Neural progenitor cell (in vitro differentiated cells): ENCODE data around the gene PTGR2. TPM values are rescaled to one million over a fixed set of nuclear protein-coding genes. Genes with fewer than 3 reads are reported as not detected.
A peak's percentile ranks its signal among the peaks of the same experiment; 100 is the strongest.

Experiments used
- DNase-seq: peaks from one replicate; pipeline ENCODE4 v3.0.0-alpha.2; 2016; ENCODE audit warnings: low spot score
- H2AFZ ChIP-seq: fragments of 200-600 bp; sonication (generic); replicated peaks from 2 replicates; pipeline ENCODE4 v1.6.1; 2016; ENCODE audit warnings: antibody characterized with exemption
- H3F3A ChIP-seq: fragments of 200-600 bp; sonication (generic); 2 replicates; pipeline ENCODE4 v1.6.1; 2016; ENCODE audit warnings: antibody characterized with exemption, low read depth
- H3K27ac ChIP-seq: fragments of 200-600 bp; sonication (generic); 2 replicates; pipeline ENCODE4 v1.5.1; 2016; ENCODE audit warnings: mild to moderate bottlenecking
- H3K27me3 ChIP-seq: fragments of 200-600 bp; sonication (generic); 2 replicates; pipeline ENCODE4 v1.6.1; 2016; ENCODE audit warnings: mild to moderate bottlenecking, moderate library complexity
- H3K36me3 ChIP-seq: fragments of 200-600 bp; sonication (generic); 2 replicates; pipeline ENCODE4 v1.5.1; 2016
- H3K4me1 ChIP-seq: fragments of 200-600 bp; sonication (generic); 2 replicates; pipeline ENCODE4 v1.6.1; 2016; ENCODE audit warnings: mixed run types
- H3K4me2 ChIP-seq: fragments of 200-600 bp; sonication (generic); 2 replicates; pipeline ENCODE4 v1.6.1; 2016
- H3K4me3 ChIP-seq: fragments of 200-600 bp; sonication (generic); 2 replicates; pipeline ENCODE4 v1.5.1; 2016
- H3K79me2 ChIP-seq: fragments of 200-600 bp; sonication (generic); 2 replicates; pipeline ENCODE4 v1.6.1; 2016; ENCODE audit warnings: low read depth
- H3K9ac ChIP-seq: fragments of 200-600 bp; sonication (generic); 2 replicates; pipeline ENCODE4 v1.6.1; 2016
- H3K9me3 ChIP-seq: fragments of 200-600 bp; sonication (generic); 2 replicates; pipeline ENCODE4 v1.5.1; 2016; ENCODE audit warnings: low read depth
- H4K20me1 ChIP-seq: fragments of 200-600 bp; sonication (generic); 2 replicates; pipeline ENCODE4 v1.6.1; 2016; ENCODE audit warnings: low read depth
- H3K27ac Mint-ChIP-seq: 3 replicates; pipeline ENCODE4 v1.8.0; 2021; ENCODE audit warnings: mixed read lengths
- H3K27me3 Mint-ChIP-seq: 2 replicates; pipeline ENCODE4 v1.8.0; 2022; ENCODE audit warnings: low read depth, mild to moderate bottlenecking, inconsistent platforms, moderate library complexity, mixed read lengths; ENCODE audit not compliant: insufficient read depth
- H3K36me3 Mint-ChIP-seq: 3 replicates; pipeline ENCODE4 v1.8.0; 2021; ENCODE audit warnings: mixed read lengths
- H3K4me1 Mint-ChIP-seq: 3 replicates; pipeline ENCODE4 v1.8.0; 2021; ENCODE audit warnings: mixed read lengths
- H3K4me3 Mint-ChIP-seq: 3 replicates; pipeline ENCODE4 v1.8.0; 2021; ENCODE audit warnings: mild to moderate bottlenecking, moderate library complexity, mixed read lengths
- H3K9me3 Mint-ChIP-seq: 3 replicates; pipeline ENCODE4 v1.8.0; 2020; ENCODE audit warnings: mixed read lengths
- EZH2 ChIP-seq: fragments of 200-600 bp; sonication (generic); IDR thresholded peaks from 2 replicates; pipeline ENCODE4 v1.6.1; 2017; ENCODE audit warnings: antibody characterized with exemption, mild to moderate bottlenecking, moderate library complexity
- EZH2phosphoT487 ChIP-seq: fragments of 200-600 bp; sonication (generic); IDR thresholded peaks from 2 replicates; pipeline ENCODE4 v1.6.1; 2017; ENCODE audit warnings: antibody characterized with exemption
- total RNA-seq: library from RNA; depleted of rRNA; stranded (reverse); fragments of >200 nt; gene quantifications from 2 replicates; pipeline ENCODE4 v1.2.3, GENCODE V29; 2015; ENCODE audit warnings: low replicate concordance
- TF ChIP-seq, protein P1 (sequence below): fragments of 200-600 bp; sonication (generic); IDR thresholded peaks from 2 replicates; pipeline ENCODE4 v1.5.1; 2017; ENCODE audit warnings: antibody characterized with exemption, mild to moderate bottlenecking

Gene PTGR2
- total RNA-seq, 1 donor from 2014 or later = 87.2 TPM

DNA sequence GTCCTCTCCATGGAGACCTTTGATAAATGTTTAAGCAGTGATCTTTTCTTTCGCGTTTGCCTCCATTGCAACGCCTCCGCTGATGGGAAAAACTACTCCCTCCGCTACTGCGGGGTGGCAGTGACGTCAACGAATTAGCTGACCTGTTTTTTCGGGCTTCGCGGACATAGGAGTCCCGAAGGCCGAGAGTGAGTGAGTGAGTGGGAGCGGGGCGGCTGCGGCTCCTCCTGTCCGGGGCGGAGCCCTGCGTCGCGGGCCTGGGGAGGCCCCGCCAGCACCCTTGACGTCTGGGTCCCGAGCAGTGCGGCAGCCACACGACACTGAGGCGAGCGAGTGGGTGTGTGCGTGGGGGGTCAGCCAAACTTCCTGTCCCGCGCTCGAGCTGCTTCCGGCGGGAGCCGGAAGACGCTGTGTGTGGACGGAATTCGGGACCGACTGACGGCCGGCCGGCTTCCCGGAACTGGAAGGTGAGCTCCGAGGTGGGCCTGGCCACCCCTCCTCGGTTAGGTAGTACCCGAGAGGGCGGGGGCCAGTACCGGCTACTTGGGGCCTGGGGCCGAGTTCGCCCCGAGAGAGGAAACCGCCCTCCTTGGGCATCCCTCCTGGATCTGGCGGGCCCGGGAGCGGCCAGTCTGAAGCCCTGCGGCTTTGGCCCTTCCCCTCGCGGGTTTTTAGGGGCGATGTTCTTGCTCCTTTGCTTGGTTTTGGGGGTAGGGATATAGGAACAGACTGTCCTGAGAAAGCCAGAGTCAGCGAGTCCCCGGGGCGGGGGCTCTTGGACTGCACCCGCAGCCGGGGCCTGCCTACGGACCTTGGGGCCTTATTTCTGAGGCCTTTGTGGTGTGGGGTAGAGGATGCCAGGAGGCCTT is 35.1 kb downstream of the PTGR2 start, which contains the start of gene ZNF410:
TSS of gene ZNF410 (plus strand) at position 411 of the 869 bp plus-strand sequence. CDS start 5,317 bp downstream, outside the sequence.
- Mint-ChIP-seq H3K9me3 (no peaks in the 10 kb centered on the region), H3K4me1 (peaks cover 35% of the 10 kb centered on the region), H3K36me3 (peaks cover 7% of the 10 kb centered on the region), H3K27ac (peak within 1 kb of the TSS; percentile 97), H3K4me3 (peak within 1 kb of the TSS; percentile 95), H3K27me3 (peaks cover 2% of the 10 kb centered on the region)
- H3K79me2 ChIP-seq = peaks cover 65% of the 10 kb centered on the region
- peak within 1 kb of the TSS; percentile 94 for H3K4me2 ChIP-seq
- no peaks in the 10 kb centered on the region for H3K36me3 ChIP-seq
- H3K27ac ChIP-seq = peak within 1 kb of the TSS; percentile 89
- peak within 1 kb of the TSS; percentile 82 for H3K4me3 ChIP-seq
- peak within 1 kb of the TSS; percentile 76 for H3K9ac ChIP-seq
- peak within 1 kb of the TSS; percentile 89 for H2AFZ ChIP-seq
- peaks cover 29% of the 10 kb centered on the region for H3F3A ChIP-seq
- no peaks in the 10 kb centered on the region for H3K27me3 ChIP-seq
- peak; percentile 56 for TF ChIP-seq EZH2phosphoT487
- TF ChIP-seq, protein P1, sequence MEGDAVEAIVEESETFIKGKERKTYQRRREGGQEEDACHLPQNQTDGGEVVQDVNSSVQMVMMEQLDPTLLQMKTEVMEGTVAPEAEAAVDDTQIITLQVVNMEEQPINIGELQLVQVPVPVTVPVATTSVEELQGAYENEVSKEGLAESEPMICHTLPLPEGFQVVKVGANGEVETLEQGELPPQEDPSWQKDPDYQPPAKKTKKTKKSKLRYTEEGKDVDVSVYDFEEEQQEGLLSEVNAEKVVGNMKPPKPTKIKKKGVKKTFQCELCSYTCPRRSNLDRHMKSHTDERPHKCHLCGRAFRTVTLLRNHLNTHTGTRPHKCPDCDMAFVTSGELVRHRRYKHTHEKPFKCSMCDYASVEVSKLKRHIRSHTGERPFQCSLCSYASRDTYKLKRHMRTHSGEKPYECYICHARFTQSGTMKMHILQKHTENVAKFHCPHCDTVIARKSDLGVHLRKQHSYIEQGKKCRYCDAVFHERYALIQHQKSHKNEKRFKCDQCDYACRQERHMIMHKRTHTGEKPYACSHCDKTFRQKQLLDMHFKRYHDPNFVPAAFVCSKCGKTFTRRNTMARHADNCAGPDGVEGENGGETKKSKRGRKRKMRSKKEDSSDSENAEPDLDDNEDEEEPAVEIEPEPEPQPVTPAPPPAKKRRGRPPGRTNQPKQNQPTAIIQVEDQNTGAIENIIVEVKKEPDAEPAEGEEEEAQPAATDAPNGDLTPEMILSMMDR = no peak
- no peak for TF ChIP-seq EZH2
- H3K9me3 ChIP-seq = no peaks in the 10 kb centered on the region
- peaks cover 10% of the 10 kb centered on the region for H3K4me1 ChIP-seq
- H4K20me1 ChIP-seq = peaks cover 18% of the 10 kb centered on the region
- DNase-seq = peak; percentile 93

DNA sequence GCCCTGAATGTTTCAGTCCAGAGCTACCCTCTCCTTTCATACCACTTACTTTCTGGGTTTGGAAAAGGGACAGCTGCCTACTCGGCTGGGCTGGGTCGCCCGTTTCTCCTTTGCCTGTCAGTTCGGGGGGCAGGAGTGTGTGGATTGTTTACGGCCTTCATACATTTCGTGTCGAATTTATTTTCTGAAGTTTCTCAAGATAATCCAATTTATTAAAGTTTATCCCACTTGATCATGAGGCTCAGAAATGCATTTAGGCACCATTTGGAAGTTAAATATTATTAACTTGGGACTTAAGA is 35.6 kb downstream of the PTGR2 start:
- Histone ChIP-seq H3K4me2 (peak overlapping the region; percentile 94), H3F3A (peaks cover 29% of the 10 kb centered on the region), H3K27ac (peak overlapping the region; percentile 89), H3K4me3 (peak overlapping the region; percentile 82), H2AFZ (peak overlapping the region; percentile 89), H3K27me3 (no peaks in the 10 kb centered on the region), H3K79me2 (peaks cover 71% of the 10 kb centered on the region), H3K9ac (peak overlapping the region; percentile 76), H3K9me3 (no peaks in the 10 kb centered on the region), H3K4me1 (peaks cover 10% of the 10 kb centered on the region), H4K20me1 (peaks cover 21% of the 10 kb centered on the region), H3K36me3 (no peaks in the 10 kb centered on the region)
- peaks cover 5% of the 10 kb centered on the region for H3K36me3 Mint-ChIP-seq
- peaks cover 35% of the 10 kb centered on the region for H3K4me1 Mint-ChIP-seq
- no peaks in the 10 kb centered on the region for H3K9me3 Mint-ChIP-seq
- TF ChIP-seq, protein P1 = no peak
- TF ChIP-seq EZH2phosphoT487 (no peak), EZH2 (no peak)
- H3K27me3 Mint-ChIP-seq = peaks cover 2% of the 10 kb centered on the region
- H3K27ac Mint-ChIP-seq = peak overlapping the region; percentile 52
- no peak for DNase-seq
- H3K4me3 Mint-ChIP-seq = peak overlapping the region; percentile 95

DNA sequence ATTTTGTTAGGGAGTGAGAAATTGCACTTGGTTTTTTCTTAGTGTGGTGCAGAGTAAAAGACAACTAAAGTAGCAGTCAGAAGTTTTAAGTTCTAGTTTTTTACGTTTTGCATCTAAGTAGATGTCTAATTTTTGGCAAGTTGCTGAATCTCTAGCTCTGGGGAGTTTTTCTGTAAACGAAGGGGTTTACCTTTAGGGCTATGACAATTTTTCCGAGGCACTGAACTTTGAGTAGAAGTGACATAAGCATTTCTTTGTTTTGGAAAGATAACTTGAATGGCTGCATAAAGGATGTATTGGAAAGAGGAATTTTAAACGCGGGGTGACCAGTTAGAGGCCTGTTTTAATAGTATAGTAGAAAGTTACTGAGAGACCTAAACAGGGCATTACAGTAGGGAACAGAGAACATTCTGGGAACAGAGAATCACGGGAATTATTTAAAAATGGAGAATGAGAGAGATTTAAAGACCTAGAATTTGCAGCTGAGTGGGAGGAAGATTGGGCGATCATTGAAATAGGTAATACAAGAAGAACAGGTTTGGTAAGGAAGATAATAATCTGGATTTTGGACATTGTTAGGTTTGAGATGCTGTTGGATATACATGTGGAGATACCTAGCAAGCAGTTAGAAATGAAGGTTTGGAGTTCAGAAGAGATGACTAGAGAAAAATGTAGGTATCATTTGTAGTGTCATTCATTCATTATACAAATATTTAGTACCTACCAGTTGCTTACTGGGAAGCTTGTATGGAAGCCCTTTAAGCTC is 36.2 kb downstream of the PTGR2 start:
- H3K27ac ChIP-seq = peak overlapping the region; percentile 89
- H2AFZ ChIP-seq = no peak overlapping the region
- Mint-ChIP-seq H3K27me3 (peaks cover 2% of the 10 kb centered on the region), H3K4me1 (peaks cover 35% of the 10 kb centered on the region), H3K9me3 (no peaks in the 10 kb centered on the region), H3K27ac (peak overlapping the region; percentile 52), H3K4me3 (peak overlapping the region; percentile 95), H3K36me3 (peaks cover 5% of the 10 kb centered on the region)
- H3K4me1 ChIP-seq = peaks cover 10% of the 10 kb centered on the region
- H3K36me3 ChIP-seq = no peaks in the 10 kb centered on the region
- peaks cover 77% of the 10 kb centered on the region for H3K79me2 ChIP-seq
- H3K9me3 ChIP-seq = no peaks in the 10 kb centered on the region
- DNase-seq = no peak
- peak overlapping the region; percentile 76 for H3K9ac ChIP-seq
- H3F3A ChIP-seq = peaks cover 29% of the 10 kb centered on the region
- no peaks in the 10 kb centered on the region for H3K27me3 ChIP-seq
- TF ChIP-seq EZH2phosphoT487 (no peak), EZH2 (no peak)
- TF ChIP-seq, protein P1 = no peak
- H3K4me3 ChIP-seq = peak overlapping the region; percentile 82
- H3K4me2 ChIP-seq = peak overlapping the region; percentile 94
- H4K20me1 ChIP-seq = peaks cover 21% of the 10 kb centered on the region
